Measurements from ENCODE around the gene FGGY. TPM values are rescaled to one million over a fixed set of nuclear protein-coding genes. Genes with fewer than 3 reads are reported as not detected.
"Not testable (repeated sequence)": the region's sequence is repeated elsewhere in the genome, so short reads cannot be mapped to it uniquely, and the experiment has no call there.

FGGY gene
- total RNA-seq, 2 experiments from 2014 or later, result 11.9 to 13.6 TPM

DNA sequence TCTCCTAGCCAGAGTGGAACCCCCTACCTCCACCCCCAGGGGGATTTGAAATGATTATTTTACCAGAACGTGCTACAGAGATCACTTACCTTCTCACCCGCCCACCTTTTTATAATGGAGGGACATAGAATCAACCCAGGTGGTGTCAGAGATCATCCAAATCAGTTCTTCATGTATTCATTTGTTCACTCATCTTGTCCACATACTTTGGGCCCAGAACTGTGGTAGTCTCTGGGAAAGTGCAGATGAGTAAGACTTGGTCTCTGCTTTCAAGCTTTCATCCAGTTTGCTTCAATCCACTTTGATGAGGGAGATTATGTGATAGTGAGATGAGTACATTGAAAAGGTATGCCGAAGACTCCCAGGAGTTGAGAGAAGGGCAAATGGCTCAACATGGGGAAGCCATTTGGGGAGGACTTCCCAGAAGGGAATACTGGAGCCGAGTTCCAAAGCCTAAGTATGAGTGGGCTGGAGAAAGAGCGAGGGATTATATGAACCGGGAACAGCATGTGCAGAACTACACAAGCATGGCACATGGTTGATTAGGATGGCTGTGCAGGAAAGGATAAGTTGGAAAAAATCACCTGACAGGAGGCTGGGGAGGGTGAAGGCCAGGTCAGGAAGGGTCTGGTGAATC, 1.9 kb downstream of the FGGY start:
- no peak for TF ChIP-seq CTCF (IDR thresholded peaks at IDR 0.05)
- Mint-ChIP-seq H3K27ac (no peak overlapping the region), H3K27me3 (no peaks in the 10 kb centered on the region), H3K4me1 (ENCODE audit: low read depth) (peaks cover 31% of the 10 kb centered on the region), H3K4me3 (no peak overlapping the region), H3K9me3 (peaks cover 5% of the 10 kb centered on the region), H3K36me3 (ENCODE audit: low read depth) (peaks cover 11% of the 10 kb centered on the region)
- POLR2A ChIA-PET, result interaction anchor here (1.0 kb wide), 1 partner anchor 517 kb away, joined by 3 read pairs; no protein-coding TSS in a partner anchor
- intact Hi-C loops (cut with micrococcal nuclease), result loop anchor here (10.0 kb wide), 1 partner anchor 514 kb away; the partner anchor contains the start of gene JUN
- ATAC-seq, result no peak
- CTCF ChIA-PET, result no interaction called here
- no peak for DNase-seq

DNA sequence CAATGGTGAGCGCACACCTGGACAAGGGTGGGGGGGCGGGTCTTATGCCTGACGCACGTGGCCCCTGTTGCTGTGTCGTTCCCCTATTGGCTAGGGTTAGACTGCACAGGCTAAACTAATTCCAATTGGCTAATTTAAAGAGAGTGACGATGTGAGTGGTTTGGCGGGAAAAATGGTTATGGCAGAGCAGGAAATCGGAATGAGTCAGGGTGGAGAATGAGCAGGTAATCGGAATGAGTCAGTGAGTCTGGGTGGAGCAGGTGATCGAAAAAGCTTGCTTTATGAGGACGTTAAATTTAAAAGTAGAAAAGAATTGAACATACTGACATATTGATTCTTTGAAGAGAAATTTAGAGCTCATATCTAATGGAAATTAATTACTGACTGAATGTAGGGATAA, 2.8 kb downstream of the FGGY start:
- DNase-seq, H3K27ac Mint-ChIP-seq, CTCF ChIA-PET, POLR2A ChIA-PET, H3K27me3 Mint-ChIP-seq, H3K4me3 Mint-ChIP-seq, ATAC-seq: not testable (repeated sequence)
- Mint-ChIP-seq H3K9me3 (peaks cover 12% of the 10 kb centered on the region), H3K36me3 (ENCODE audit: low read depth) (peaks cover 16% of the 10 kb centered on the region), H3K4me1 (ENCODE audit: low read depth) (peaks cover 31% of the 10 kb centered on the region)
- intact Hi-C loops (cut with micrococcal nuclease), result loop anchor here (10.0 kb wide), 1 partner anchor 515 kb away; the partner anchor contains the start of gene JUN

DNA sequence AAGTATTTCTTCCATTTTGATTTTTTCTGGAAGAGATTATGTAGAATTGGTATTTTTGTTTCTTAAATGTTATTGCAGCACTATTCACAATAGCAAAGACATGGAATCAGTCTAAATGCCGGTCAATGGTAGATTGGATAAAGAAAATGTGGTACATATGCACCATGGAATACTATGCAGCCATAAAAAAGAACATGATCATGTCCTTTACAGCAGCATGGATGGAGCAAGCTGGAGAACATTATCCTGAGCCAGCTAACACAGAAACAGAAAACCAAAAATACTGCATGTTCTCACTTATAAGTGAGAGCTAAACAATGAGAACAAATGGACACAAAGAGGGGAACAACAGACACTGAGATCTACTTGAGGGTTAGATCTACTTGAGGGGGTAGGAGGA, 5.4 kb downstream of the FGGY start:
- CTCF ChIA-PET, result no interaction called here
- intact Hi-C loops (cut with micrococcal nuclease), result no loop called here
- Mint-ChIP-seq H3K4me1 (ENCODE audit: low read depth) (peaks cover 16% of the 10 kb centered on the region), H3K27ac (no peak overlapping the region), H3K27me3 (no peaks in the 10 kb centered on the region), H3K4me3 (no peak overlapping the region), H3K36me3 (ENCODE audit: low read depth) (peaks cover 30% of the 10 kb centered on the region), H3K9me3 (peaks cover 21% of the 10 kb centered on the region)
- no peak for DNase-seq
- no peak for ATAC-seq
- POLR2A ChIA-PET, result no interaction called here
- TF ChIP-seq CTCF (IDR thresholded peaks at IDR 0.05), result no peak

GRCh38 chr1:59302871-59303270, 6.0 kb downstream of the FGGY start:
- Mint-ChIP-seq H3K27ac (no peak overlapping the region), H3K4me3 (no peak overlapping the region), H3K27me3 (no peaks in the 10 kb centered on the region), H3K4me1 (ENCODE audit: low read depth) (peaks cover 15% of the 10 kb centered on the region), H3K9me3 (peaks cover 21% of the 10 kb centered on the region), H3K36me3 (ENCODE audit: low read depth) (peaks cover 30% of the 10 kb centered on the region)
- CTCF ChIA-PET, result no interaction called here
- ATAC-seq, result no peak
- TF ChIP-seq CTCF (IDR thresholded peaks at IDR 0.05), result no peak
- DNase-seq, result no peak
- POLR2A ChIA-PET, result no interaction called here
- intact Hi-C loops (cut with micrococcal nuclease), result no loop called here

- Mint-ChIP-seq H3K4me3 (no peak overlapping the region), H3K27me3 (no peaks in the 10 kb centered on the region), H3K27ac (no peak overlapping the region), H3K9me3 (peaks cover 21% of the 10 kb centered on the region), H3K4me1 (ENCODE audit: low read depth) (peaks cover 10% of the 10 kb centered on the region), H3K36me3 (ENCODE audit: low read depth) (peaks cover 30% of the 10 kb centered on the region)
- POLR2A ChIA-PET, result no interaction called here
- DNase-seq, result no peak
- intact Hi-C loops (cut with micrococcal nuclease), result no loop called here
- ATAC-seq, result no peak
- CTCF ChIA-PET, result no interaction called here
- TF ChIP-seq CTCF (IDR thresholded peaks at IDR 0.05), result no peak
Observed at GRCh38 chr1:59305188-59305587, 8.3 kb downstream of the FGGY start.
